Fibroblast of lung (primary cell): Measurements from ENCODE around the gene GPS1. TPM values are rescaled to one million over a fixed set of nuclear protein-coding genes. Genes with fewer than 3 reads are reported as not detected.

ENCODE experiments used
- DNase-seq, 2 donors: peaks; one replicate each; pipeline versions ENCODE4 v3.0.0 to v3.0.0-alpha.2; 2010; ENCODE audit warnings: low read depth in 2 of 2
- H2AFZ ChIP-seq: 2 replicates; pipeline ENCODE4 v1.5.1; 2012; ENCODE audit warnings: low read length, control low read depth, inconsistent platforms
- H3K27ac ChIP-seq: 2 replicates; pipeline ENCODE4 v1.5.1; 2011; ENCODE audit warnings: low read length, control low read depth; ENCODE audit not compliant: insufficient read depth
- H3K27me3 ChIP-seq: 2 replicates; pipeline ENCODE4 v1.5.1; 2011; ENCODE audit warnings: mild to moderate bottlenecking, low read length; ENCODE audit not compliant: control insufficient read depth, insufficient read depth
- H3K36me3 ChIP-seq: 2 replicates; pipeline ENCODE4 v1.5.1; 2011; ENCODE audit warnings: low read length; ENCODE audit not compliant: control insufficient read depth, insufficient read depth
- H3K4me1 ChIP-seq: 2 replicates; pipeline ENCODE4 v1.5.1; 2011; ENCODE audit warnings: low read length; ENCODE audit not compliant: control insufficient read depth, insufficient read depth; ENCODE audit errors: extremely low read depth
- H3K4me2 ChIP-seq: 2 replicates; pipeline ENCODE4 v1.5.1; 2011; ENCODE audit warnings: low read length, control low read depth; ENCODE audit not compliant: insufficient read depth; ENCODE audit errors: extremely low read depth
- H3K4me3 ChIP-seq, 4 experiments: fragments of 200-600 bp in 1 of 4; sonication (generic) in 1 of 4; replicated peaks in 1 of 4; 2 replicates each; pipeline ENCODE4 v1.5.1; 2011 to 2016; ENCODE audit warnings: low read length in 4 of 4, low read depth in 3 of 4, mild to moderate bottlenecking in 3 of 4, control low read depth in 2 of 4, inconsistent platforms in 1 of 4, mixed read lengths in 1 of 4; ENCODE audit not compliant: insufficient read depth in 1 of 4; ENCODE audit errors: control extremely low read depth in 1 of 4
- H3K79me2 ChIP-seq: 2 replicates; pipeline ENCODE4 v1.5.1; 2012; ENCODE audit warnings: mild to moderate bottlenecking, low read length, inconsistent platforms; ENCODE audit not compliant: control insufficient read depth, insufficient read depth
- H3K9ac ChIP-seq: 2 replicates; pipeline ENCODE4 v1.5.1; 2011; ENCODE audit warnings: mild to moderate bottlenecking, low read length, control low read depth; ENCODE audit not compliant: insufficient read depth
- H3K9me3 ChIP-seq: 2 replicates; pipeline ENCODE4 v1.5.1; 2012; ENCODE audit warnings: low read depth, low read length; ENCODE audit not compliant: control insufficient read depth, insufficient read depth
- H4K20me1 ChIP-seq: 2 replicates; pipeline ENCODE4 v1.5.1; 2011; ENCODE audit warnings: low read length; ENCODE audit not compliant: control insufficient read depth, insufficient read depth; ENCODE audit errors: extremely low read depth
- EZH2 ChIP-seq: IDR thresholded peaks from 2 replicates; pipeline ENCODE4 v1.5.1; 2012; ENCODE audit warnings: low read length, control low read depth, mild to moderate bottlenecking; ENCODE audit errors: missing control alignments
- polyA plus RNA-seq, 2 donors: library from polyadenylated mRNA; depleted of rRNA in 1 of 2; stranded (reverse) in 1 of 2; unstranded in 1 of 2; fragments of >200 nt; gene quantifications; 2 replicates each; pipeline ENCODE4 v1.2.1, GENCODE V29; 2011 to 2012; ENCODE audit warnings: missing spikeins in 1 of 2
- total RNA-seq: library from RNA; depleted of rRNA; stranded (reverse); fragments of >200 nt; gene quantifications from 2 replicates; pipeline ENCODE4 v1.2.1, GENCODE V29; 2014
- TF ChIP-seq, protein P1 (sequence below), 2 donors: IDR thresholded peaks in 1 of 2; conservative IDR thresholded peaks in 1 of 2; 1 replicate in 1 of 2; 2 replicates in 1 of 2; pipeline ENCODE4 v1.5.1; 2011 to 2012; ENCODE audit warnings: low read length in 2 of 2, control low read depth in 1 of 2, inconsistent platforms in 1 of 2, low read depth in 1 of 2, mild to moderate bottlenecking in 1 of 2

Gene GPS1
- total and polyA plus RNA-seq, 2 donors (not counting 1 experiment from before 2014, with no cell fraction given): 53.3 to 76.6 TPM

DNA sequence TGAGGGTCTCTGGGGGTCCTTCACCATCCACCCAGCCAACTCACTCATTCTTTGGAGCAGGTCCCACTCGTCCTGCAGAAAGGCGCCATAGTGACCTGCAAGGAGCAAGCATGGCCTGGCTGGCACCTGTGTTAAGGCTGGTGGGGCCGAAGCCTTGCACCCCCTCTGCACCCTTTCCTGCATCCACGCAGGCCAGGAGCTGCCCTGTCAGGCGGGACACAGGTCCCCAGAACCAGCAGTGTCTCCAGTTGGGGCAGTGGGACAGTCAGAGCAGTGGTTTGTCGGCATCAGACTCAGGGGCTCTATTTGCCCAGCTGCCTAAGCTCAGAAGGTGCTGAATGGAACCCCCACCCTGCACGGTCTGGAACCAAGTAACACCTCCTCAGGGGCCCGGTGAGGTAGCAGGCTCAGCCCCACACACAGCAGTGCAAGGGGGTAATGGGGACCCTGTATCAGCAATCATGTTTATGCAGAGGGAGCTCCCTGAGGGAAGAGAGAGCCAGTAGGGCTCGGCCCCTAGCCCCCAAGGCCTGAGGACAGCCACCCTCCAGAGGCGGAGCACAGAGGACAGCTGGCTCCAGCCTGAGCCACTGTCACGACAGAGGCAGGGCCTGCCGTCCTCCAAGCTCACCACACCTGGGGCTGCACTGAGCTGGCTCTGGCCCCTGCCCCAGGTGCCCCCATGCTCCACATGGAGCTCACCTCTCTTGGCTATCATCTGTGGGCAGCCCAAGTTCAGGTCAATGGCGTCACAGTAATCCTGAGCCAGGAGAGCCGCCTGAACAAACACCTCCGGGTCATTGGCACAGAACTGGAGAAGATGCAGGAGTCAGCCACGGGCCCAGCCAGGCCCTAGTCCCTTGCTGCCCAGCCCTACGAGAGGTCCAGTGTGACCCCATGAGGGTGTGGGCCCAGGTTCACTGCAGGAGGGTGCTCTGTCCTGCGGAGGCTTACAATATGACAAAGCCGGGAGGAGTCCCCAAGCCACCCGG is 12.0 kb downstream of the GPS1 start:
- TF ChIP-seq, protein P1, sequence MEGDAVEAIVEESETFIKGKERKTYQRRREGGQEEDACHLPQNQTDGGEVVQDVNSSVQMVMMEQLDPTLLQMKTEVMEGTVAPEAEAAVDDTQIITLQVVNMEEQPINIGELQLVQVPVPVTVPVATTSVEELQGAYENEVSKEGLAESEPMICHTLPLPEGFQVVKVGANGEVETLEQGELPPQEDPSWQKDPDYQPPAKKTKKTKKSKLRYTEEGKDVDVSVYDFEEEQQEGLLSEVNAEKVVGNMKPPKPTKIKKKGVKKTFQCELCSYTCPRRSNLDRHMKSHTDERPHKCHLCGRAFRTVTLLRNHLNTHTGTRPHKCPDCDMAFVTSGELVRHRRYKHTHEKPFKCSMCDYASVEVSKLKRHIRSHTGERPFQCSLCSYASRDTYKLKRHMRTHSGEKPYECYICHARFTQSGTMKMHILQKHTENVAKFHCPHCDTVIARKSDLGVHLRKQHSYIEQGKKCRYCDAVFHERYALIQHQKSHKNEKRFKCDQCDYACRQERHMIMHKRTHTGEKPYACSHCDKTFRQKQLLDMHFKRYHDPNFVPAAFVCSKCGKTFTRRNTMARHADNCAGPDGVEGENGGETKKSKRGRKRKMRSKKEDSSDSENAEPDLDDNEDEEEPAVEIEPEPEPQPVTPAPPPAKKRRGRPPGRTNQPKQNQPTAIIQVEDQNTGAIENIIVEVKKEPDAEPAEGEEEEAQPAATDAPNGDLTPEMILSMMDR (conservative IDR thresholded peaks at IDR 0.05 in 1 of 2, IDR thresholded peaks at IDR 0.05 in 1 of 2; ENCODE audit: low read depth in 1 of 2, low read length in 2 of 2): no peak
- TF ChIP-seq EZH2: no peak
- Histone ChIP-seq H3K79me2 (peaks cover 12% of the 10 kb centered on the region), H3K27me3 (no peaks in the 10 kb centered on the region), H2AFZ (no peak overlapping the region), H3K4me2 (peak overlapping the region; percentile 97), H3K4me1 (no peaks in the 10 kb centered on the region), H3K9me3 (no peaks in the 10 kb centered on the region), H3K36me3 (peaks cover 31% of the 10 kb centered on the region), H3K27ac (no peak overlapping the region), H4K20me1 (no peaks in the 10 kb centered on the region), H3K4me3 (peak overlapping the region in 1 of 4 experiments; percentile 79), H3K9ac (no peak overlapping the region)
- DNase-seq: no peak

DNA sequence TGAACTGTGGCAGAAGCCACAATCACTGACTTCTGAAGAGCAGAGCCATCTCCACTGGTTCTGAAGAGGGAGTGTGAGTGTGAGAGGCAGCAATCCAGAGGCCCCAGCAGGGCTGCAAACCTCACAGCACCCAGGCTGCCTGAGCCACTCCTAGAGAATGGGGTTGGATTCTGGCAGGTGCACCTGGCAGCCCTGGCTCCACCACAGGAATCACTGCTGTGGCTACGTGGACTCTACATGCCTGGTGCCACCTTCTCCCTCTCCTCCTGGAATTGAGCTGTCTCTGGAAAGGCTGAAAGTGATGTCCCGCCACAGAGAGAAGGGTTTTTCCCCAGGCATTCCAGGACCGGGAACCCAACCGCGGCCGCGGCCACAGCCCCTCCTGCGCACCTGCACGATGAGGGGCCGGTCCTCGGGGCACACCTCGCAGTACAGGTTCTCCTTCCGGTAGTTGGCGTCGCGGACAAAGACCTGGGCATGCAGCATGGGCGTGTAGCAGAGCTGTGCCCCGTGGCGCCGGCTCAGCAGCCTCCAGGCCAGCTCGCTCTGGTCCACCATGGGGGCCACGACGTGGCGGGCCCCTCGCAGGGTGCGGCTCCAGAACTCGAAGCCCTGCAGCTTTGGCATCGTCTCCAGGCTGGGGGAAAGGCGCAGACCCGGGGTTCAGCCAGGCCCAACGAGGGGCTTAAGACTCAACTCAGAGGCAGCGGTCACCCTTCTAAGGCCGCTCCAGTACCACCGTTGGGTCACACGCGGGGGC is 12.9 kb downstream of the GPS1 start:
- no peak for DNase-seq
- peak overlapping the region; percentile 79 for H3K9ac ChIP-seq

More for the DNA sequence above, 12.9 kb downstream of the GPS1 start:
- H3K27me3 ChIP-seq: no peaks in the 10 kb centered on the region
- H2AFZ ChIP-seq: no peak overlapping the region
- H4K20me1 ChIP-seq: no peaks in the 10 kb centered on the region
- H3K4me2 ChIP-seq: peak overlapping the region; percentile 97
- H3K79me2 ChIP-seq: peaks cover 12% of the 10 kb centered on the region
- peaks cover 25% of the 10 kb centered on the region for H3K36me3 ChIP-seq
- TF ChIP-seq, protein P1 (conservative IDR thresholded peaks at IDR 0.05 in 1 of 2, IDR thresholded peaks at IDR 0.05 in 1 of 2; ENCODE audit: low read depth in 1 of 2, low read length in 2 of 2): no peak
- TF ChIP-seq EZH2: no peak
- H3K9me3 ChIP-seq: no peaks in the 10 kb centered on the region
- no peaks in the 10 kb centered on the region for H3K4me1 ChIP-seq
- peak overlapping the region; percentile 53 to 85 (median 80) for H3K4me3 ChIP-seq
- H3K27ac ChIP-seq: peak overlapping the region; percentile 62
